H9 (cell line): ENCODE results near the gene KIAA1328. TPM values are rescaled to one million over a fixed set of nuclear protein-coding genes. Genes with fewer than 3 reads are reported as not detected.

ENCODE experiments used
- DNase-seq: peaks from one replicate; pipeline ENCODE4 v3.0.0-alpha.2; 2017
- H2AFZ ChIP-seq: one replicate; pipeline ENCODE4 v1.6.1; 2013; ENCODE audit warnings: mild to moderate bottlenecking, low read length, control low read depth, moderate library complexity
- H2AK5ac ChIP-seq: 2 replicates; pipeline ENCODE4 v1.6.1; 2013; ENCODE audit warnings: low read length, control low read depth, mixed read lengths; ENCODE audit not compliant: insufficient read length
- H2BK120ac ChIP-seq: one replicate; pipeline ENCODE4 v1.6.1; 2013; ENCODE audit warnings: low read depth, mild to moderate bottlenecking, low read length, control low read depth, inconsistent platforms; ENCODE audit not compliant: poor library complexity, severe bottlenecking
- H2BK12ac ChIP-seq: 2 replicates; pipeline ENCODE4 v1.6.1; 2013; ENCODE audit warnings: low read length, control low read depth, mixed read lengths, low read depth; ENCODE audit not compliant: insufficient read length
- H2BK15ac ChIP-seq: 2 replicates; pipeline ENCODE4 v1.6.1; 2013; ENCODE audit warnings: low read depth, low read length, control low read depth
- H2BK20ac ChIP-seq: one replicate; pipeline ENCODE4 v1.6.1; 2013; ENCODE audit warnings: low read depth, mild to moderate bottlenecking, low read length, control low read depth, inconsistent platforms; ENCODE audit not compliant: poor library complexity, severe bottlenecking
- H2BK5ac ChIP-seq: 2 replicates; pipeline ENCODE4 v1.6.1; 2013; ENCODE audit warnings: low read length, control low read depth, mixed read lengths; ENCODE audit not compliant: insufficient read length
- H3K14ac ChIP-seq: 2 replicates; pipeline ENCODE4 v1.6.1; 2013; ENCODE audit warnings: low read length, control low read depth; ENCODE audit not compliant: insufficient read depth
- H3K18ac ChIP-seq: 2 replicates; pipeline ENCODE4 v1.6.1; 2013; ENCODE audit warnings: low read depth, mild to moderate bottlenecking, mixed read lengths, low read length, control low read depth; ENCODE audit not compliant: insufficient read length
- H3K23ac ChIP-seq: 2 replicates; pipeline ENCODE4 v1.6.1; 2013; ENCODE audit warnings: low read length, control low read depth, mixed read lengths, low read depth; ENCODE audit not compliant: insufficient read length
- H3K23me2 ChIP-seq: 2 replicates; pipeline ENCODE4 v1.6.1; 2013; ENCODE audit warnings: low read depth, mild to moderate bottlenecking, mixed read lengths, low read length, control low read depth; ENCODE audit not compliant: insufficient read length, poor library complexity, severe bottlenecking
- H3K27ac ChIP-seq: 2 replicates; pipeline ENCODE4 v1.5.1; 2013; ENCODE audit warnings: low read length, control low read depth, mixed read lengths, low read depth; ENCODE audit not compliant: insufficient read length
- H3K27me3 ChIP-seq: 2 replicates; pipeline ENCODE4 v1.6.1; 2013; ENCODE audit warnings: low read length, control low read depth, inconsistent platforms; ENCODE audit not compliant: insufficient read depth
- H3K4ac ChIP-seq: 2 replicates; pipeline ENCODE4 v1.6.1; 2013; ENCODE audit warnings: low read depth, mild to moderate bottlenecking, control low read depth, inconsistent platforms, low read length, moderate library complexity
- H3K4me1 ChIP-seq: 2 replicates; pipeline ENCODE4 v1.6.1; 2013; ENCODE audit warnings: low read length, control low read depth, inconsistent platforms; ENCODE audit not compliant: insufficient read depth
- H3K4me2 ChIP-seq: 2 replicates; pipeline ENCODE4 v1.6.1; 2013; ENCODE audit warnings: low read length, control low read depth, mixed read lengths; ENCODE audit not compliant: insufficient read length, insufficient read depth
- H3K56ac ChIP-seq: 2 replicates; pipeline ENCODE4 v1.6.1; 2013; ENCODE audit warnings: low read depth, mild to moderate bottlenecking, mixed read lengths, low read length, control low read depth; ENCODE audit not compliant: insufficient read length
- H3K79me1 ChIP-seq: 2 replicates; pipeline ENCODE4 v1.6.1; 2013; ENCODE audit warnings: low read depth, mild to moderate bottlenecking, moderate library complexity, low read length, control low read depth, inconsistent platforms; ENCODE audit not compliant: insufficient read depth, poor library complexity, severe bottlenecking
- H3K79me2 ChIP-seq: 2 replicates; pipeline ENCODE4 v1.6.1; 2013; ENCODE audit warnings: low read length, control low read depth, inconsistent platforms; ENCODE audit not compliant: insufficient read depth
- H3K9ac ChIP-seq: 2 replicates; pipeline ENCODE4 v1.6.1; 2013; ENCODE audit warnings: low read length, control low read depth, mixed read lengths; ENCODE audit not compliant: insufficient read length; ENCODE audit errors: extremely low read depth
- H3K9me3 ChIP-seq: one replicate; pipeline ENCODE4 v1.6.1; 2013; ENCODE audit warnings: low read depth, low read length, inconsistent platforms; ENCODE audit not compliant: control insufficient read depth
- H3T11ph ChIP-seq: one replicate; pipeline ENCODE4 v1.6.1; 2013; ENCODE audit warnings: mild to moderate bottlenecking, low read length, control low read depth, inconsistent platforms
- H4K20me1 ChIP-seq: one replicate; pipeline ENCODE4 v1.6.1; 2013; ENCODE audit not compliant: control insufficient read depth, insufficient read length, insufficient read depth
- H4K5ac ChIP-seq: 2 replicates; pipeline ENCODE4 v1.6.1; 2013; ENCODE audit warnings: low read depth, mild to moderate bottlenecking, mixed read lengths, low read length, control low read depth; ENCODE audit not compliant: insufficient read length
- H4K8ac ChIP-seq: replicated peaks from 2 replicates; pipeline ENCODE4 v1.6.1; 2013; ENCODE audit warnings: low read length, control low read depth, mixed read lengths, low read depth; ENCODE audit not compliant: insufficient read length
- H4K91ac ChIP-seq: 2 replicates; pipeline ENCODE4 v1.6.1; 2013; ENCODE audit warnings: low read depth, mild to moderate bottlenecking, moderate library complexity, mixed read lengths, low read length, control low read depth; ENCODE audit not compliant: insufficient read length
- H3K27ac Mint-ChIP-seq, 3 experiments: 2 replicates in 2 of 3; 3 replicates in 1 of 3; pipeline ENCODE4 v1.8.0; 2020 to 2021; ENCODE audit warnings: mixed read lengths in 3 of 3, mild to moderate bottlenecking in 1 of 3, moderate library complexity in 1 of 3
- H3K27me3 Mint-ChIP-seq: 2 replicates; pipeline ENCODE4 v1.8.0; 2021; ENCODE audit warnings: low read depth, mild to moderate bottlenecking, moderate library complexity, mixed read lengths
- H3K36me3 Mint-ChIP-seq, 3 experiments: 2 replicates in 2 of 3; 3 replicates in 1 of 3; pipeline ENCODE4 v1.8.0; 2020 to 2021; ENCODE audit warnings: low read depth in 3 of 3, mixed read lengths in 3 of 3; ENCODE audit not compliant: insufficient read depth in 1 of 3
- H3K4me1 Mint-ChIP-seq, 2 experiments: 2 replicates each; pipeline ENCODE4 v1.8.0; 2020; ENCODE audit warnings: mixed read lengths in 2 of 2
- H3K4me3 Mint-ChIP-seq, 2 experiments: 2 replicates in 1 of 2; 3 replicates in 1 of 2; pipeline ENCODE4 v1.8.0; 2020 to 2021; ENCODE audit warnings: mild to moderate bottlenecking in 2 of 2, mixed read lengths in 2 of 2, moderate library complexity in 1 of 2
- H3K9me3 Mint-ChIP-seq, 2 experiments: 2 replicates in 1 of 2; 3 replicates in 1 of 2; pipeline ENCODE4 v1.8.0; 2020; ENCODE audit warnings: mild to moderate bottlenecking in 2 of 2, mixed read lengths in 2 of 2, moderate library complexity in 1 of 2
- CTCF ChIP-seq: fragments of 200-600 bp; sonication (generic); conservative IDR thresholded peaks from 3 replicates; pipeline ENCODE4 v1.8.0; 2021; ENCODE audit warnings: antibody characterized with exemption, mild to moderate bottlenecking
- WGBS: extraction: QIAGEN DNeasy Blood & Tissue Kit; methylation state at CpG from one replicate; pipeline ENCODE4 v1.1.7; 2013; ENCODE audit warnings: missing lambda C conversion rate, low lambda C conversion rate, mixed read lengths; ENCODE audit not compliant: insufficient read length; ENCODE audit errors: extremely low coverage; 5-methylcytosine and 5-hydroxymethylcytosine counted together
- total RNA-seq: library from RNA; stranded (reverse); gene quantifications from 2 replicates; pipeline ENCODE4 v1.2.1, GENCODE V29; 2021

Gene KIAA1328
- total RNA-seq, 1 experiment from 2014 or later, result 4.9 TPM

- Histone ChIP-seq H3K27ac (no peak overlapping the region), H2BK12ac (no peak overlapping the region), H3K4ac (no peak overlapping the region), H3K18ac (no peak overlapping the region), H2BK120ac (no peak overlapping the region), H2BK5ac (no peak overlapping the region), H2BK15ac (no peak overlapping the region), H3K23me2 (peaks cover 7% of the 10 kb centered on the region), H2AK5ac (no peak overlapping the region), H3K4me1 (peaks cover 5% of the 10 kb centered on the region; the same call in 1 of the 2 replicates), H3K14ac (no peak overlapping the region), H3K79me1 (no peaks in the 10 kb centered on the region), H3T11ph (no peak overlapping the region), H4K20me1 (no peaks in the 10 kb centered on the region), H3K56ac (no peak overlapping the region), H2BK20ac (no peak overlapping the region), H3K23ac (no peak overlapping the region), H3K9me3 (no peaks in the 10 kb centered on the region), H3K9ac (no peak overlapping the region), H2AFZ (no peak overlapping the region), H4K5ac (no peak overlapping the region), H4K8ac (no peak overlapping the region), H3K27me3 (peaks cover 12% of the 10 kb centered on the region), H4K91ac (no peak overlapping the region), H3K79me2 (no peaks in the 10 kb centered on the region), H3K4me2 (peak overlapping the region; percentile 53)
- no peak for TF ChIP-seq CTCF
- Mint-ChIP-seq H3K9me3 (no peaks in the 10 kb centered on the region), H3K27ac (no peak overlapping the region), H3K4me3 (peak overlapping the region; percentile 75 to 88), H3K27me3 (peaks cover 66% of the 10 kb centered on the region), H3K36me3 (peaks cover 0 to 2% (median 0%) of the 10 kb centered on the region in 3 experiments; a peak in 1 of 7 replicates), H3K4me1 (peaks cover 13 to 22% of the 10 kb centered on the region in 2 experiments)
- WGBS, result no CpG with 5 or more reads among the region's 12 CpGs
- no peak for DNase-seq
These were observed 426.0 kb downstream of the KIAA1328 start for GRCh38 chr18:37254973-37255372.
